Dermis blood vessel endothelial cell (primary cell): Measurements from ENCODE around the gene DUSP1. TPM values are rescaled to one million over a fixed set of nuclear protein-coding genes. Genes with fewer than 3 reads are reported as not detected.

Experiments used
- DNase-seq: peaks from one replicate; pipeline ENCODE4 v3.0.0; 2010
- total RNA-seq: library from RNA; depleted of rRNA; stranded (reverse); fragments of >200 nt; gene quantifications from 2 replicates; pipeline ENCODE4 v1.2.3, GENCODE V29; 2014

DUSP1 gene
- total RNA-seq, 1 donor from 2014 or later, result 303 TPM

- peak; percentile 73 for DNase-seq
These were observed 7.2 kb upstream of the DUSP1 start for GRCh38 chr5:172777881-172778814.

- no peak for DNase-seq
These were observed 5.2 kb upstream of the DUSP1 start for GRCh38 chr5:172776235-172776594.

- DNase-seq, result no peak
These were observed 4.6 kb upstream of the DUSP1 start for GRCh38 chr5:172775326-172776234.

- no peak for DNase-seq
These were observed 3.7 kb upstream of the DUSP1 start for GRCh38 chr5:172774561-172775315.

GRCh38 chr5:172773481-172774469 is 2.8 kb upstream of the DUSP1 start:
- DNase-seq, result no peak

GRCh38 chr5:172772112-172772906 is 1.3 kb upstream of the DUSP1 start:
- DNase-seq, result peak; percentile 89

- DNase-seq, result no peak
These were observed 580 bp upstream of the DUSP1 start for GRCh38 chr5:172771439-172772111.

GRCh38 chr5:172770374-172770674 is 671 bp downstream of the DUSP1 start:
- DNase-seq, result no peak

- DNase-seq, result peak; percentile 44
These were observed 1.2 kb downstream of the DUSP1 start for GRCh38 chr5:172769616-172770373.

GRCh38 chr5:172769342-172769615 is 1.7 kb downstream of the DUSP1 start:
- DNase-seq, result no peak

- peak; percentile 65 for DNase-seq
These were observed 2.2 kb downstream of the DUSP1 start for GRCh38 chr5:172768573-172769341.

- no peak for DNase-seq
These were observed 2.9 kb downstream of the DUSP1 start for GRCh38 chr5:172768098-172768572.

GRCh38 chr5:172766287-172767108 is 4.5 kb downstream of the DUSP1 start:
- peak; percentile 91 for DNase-seq

- DNase-seq, result peak; percentile 81
These were observed 5.2 kb downstream of the DUSP1 start for GRCh38 chr5:172765766-172766286.

GRCh38 chr5:172764861-172765765 is 5.9 kb downstream of the DUSP1 start:
- DNase-seq, result peak; percentile 100

- DNase-seq, result no peak
These were observed 7.9 kb downstream of the DUSP1 start for GRCh38 chr5:172763120-172763464.
